Fibroblast of lung (primary cell): ENCODE measurements around the gene LINC00237. TPM values are rescaled to one million over a fixed set of nuclear protein-coding genes. Genes with fewer than 3 reads are reported as not detected.

Experiments used
- DNase-seq, 2 donors: peaks; one replicate each; pipeline versions ENCODE4 v3.0.0 to v3.0.0-alpha.2; 2010; ENCODE audit warnings: low read depth in 2 of 2
- H2AFZ ChIP-seq: 2 replicates; pipeline ENCODE4 v1.5.1; 2012; ENCODE audit warnings: low read length, control low read depth, inconsistent platforms
- H3K27ac ChIP-seq: 2 replicates; pipeline ENCODE4 v1.5.1; 2011; ENCODE audit warnings: low read length, control low read depth; ENCODE audit not compliant: insufficient read depth
- H3K27me3 ChIP-seq: 2 replicates; pipeline ENCODE4 v1.5.1; 2011; ENCODE audit warnings: mild to moderate bottlenecking, low read length; ENCODE audit not compliant: control insufficient read depth, insufficient read depth
- H3K36me3 ChIP-seq: 2 replicates; pipeline ENCODE4 v1.5.1; 2011; ENCODE audit warnings: low read length; ENCODE audit not compliant: control insufficient read depth, insufficient read depth
- H3K4me1 ChIP-seq: 2 replicates; pipeline ENCODE4 v1.5.1; 2011; ENCODE audit warnings: low read length; ENCODE audit not compliant: control insufficient read depth, insufficient read depth; ENCODE audit errors: extremely low read depth
- H3K4me2 ChIP-seq: 2 replicates; pipeline ENCODE4 v1.5.1; 2011; ENCODE audit warnings: low read length, control low read depth; ENCODE audit not compliant: insufficient read depth; ENCODE audit errors: extremely low read depth
- H3K4me3 ChIP-seq, 4 experiments: fragments of 200-600 bp in 1 of 4; sonication (generic) in 1 of 4; replicated peaks in 1 of 4; 2 replicates each; pipeline ENCODE4 v1.5.1; 2011 to 2016; ENCODE audit warnings: low read length in 4 of 4, low read depth in 3 of 4, mild to moderate bottlenecking in 3 of 4, control low read depth in 2 of 4, inconsistent platforms in 1 of 4, mixed read lengths in 1 of 4; ENCODE audit not compliant: insufficient read depth in 1 of 4; ENCODE audit errors: control extremely low read depth in 1 of 4
- H3K79me2 ChIP-seq: 2 replicates; pipeline ENCODE4 v1.5.1; 2012; ENCODE audit warnings: mild to moderate bottlenecking, low read length, inconsistent platforms; ENCODE audit not compliant: control insufficient read depth, insufficient read depth
- H3K9ac ChIP-seq: 2 replicates; pipeline ENCODE4 v1.5.1; 2011; ENCODE audit warnings: mild to moderate bottlenecking, low read length, control low read depth; ENCODE audit not compliant: insufficient read depth
- H3K9me3 ChIP-seq: 2 replicates; pipeline ENCODE4 v1.5.1; 2012; ENCODE audit warnings: low read depth, low read length; ENCODE audit not compliant: control insufficient read depth, insufficient read depth
- H4K20me1 ChIP-seq: 2 replicates; pipeline ENCODE4 v1.5.1; 2011; ENCODE audit warnings: low read length; ENCODE audit not compliant: control insufficient read depth, insufficient read depth; ENCODE audit errors: extremely low read depth
- EZH2 ChIP-seq: IDR thresholded peaks from 2 replicates; pipeline ENCODE4 v1.5.1; 2012; ENCODE audit warnings: low read length, control low read depth, mild to moderate bottlenecking; ENCODE audit errors: missing control alignments
- polyA plus RNA-seq, 2 donors: library from polyadenylated mRNA; depleted of rRNA in 1 of 2; stranded (reverse) in 1 of 2; unstranded in 1 of 2; fragments of >200 nt; gene quantifications; 2 replicates each; pipeline ENCODE4 v1.2.1, GENCODE V29; 2011 to 2012; ENCODE audit warnings: missing spikeins in 1 of 2
- total RNA-seq: library from RNA; depleted of rRNA; stranded (reverse); fragments of >200 nt; gene quantifications from 2 replicates; pipeline ENCODE4 v1.2.1, GENCODE V29; 2014
- TF ChIP-seq, protein P1 (sequence below), 2 donors: IDR thresholded peaks in 1 of 2; conservative IDR thresholded peaks in 1 of 2; 1 replicate in 1 of 2; 2 replicates in 1 of 2; pipeline ENCODE4 v1.5.1; 2011 to 2012; ENCODE audit warnings: low read length in 2 of 2, control low read depth in 1 of 2, inconsistent platforms in 1 of 2, low read depth in 1 of 2, mild to moderate bottlenecking in 1 of 2

The LINC00237 gene
- total and polyA plus RNA-seq, 2 donors (not counting 1 experiment from before 2014, with no cell fraction given), result not detected

GRCh38 chr20:21067255-21067654 is 38.9 kb downstream of the LINC00237 start:
- Histone ChIP-seq H3K36me3 (no peaks in the 10 kb centered on the region), H3K27me3 (no peaks in the 10 kb centered on the region), H3K4me1 (no peaks in the 10 kb centered on the region), H3K4me3 (no peak overlapping the region), H3K4me2 (no peak overlapping the region), H3K79me2 (no peaks in the 10 kb centered on the region), H3K9me3 (no peaks in the 10 kb centered on the region), H3K27ac (no peak overlapping the region), H3K9ac (no peak overlapping the region), H2AFZ (no peak overlapping the region), H4K20me1 (no peaks in the 10 kb centered on the region)
- TF ChIP-seq, protein P1, sequence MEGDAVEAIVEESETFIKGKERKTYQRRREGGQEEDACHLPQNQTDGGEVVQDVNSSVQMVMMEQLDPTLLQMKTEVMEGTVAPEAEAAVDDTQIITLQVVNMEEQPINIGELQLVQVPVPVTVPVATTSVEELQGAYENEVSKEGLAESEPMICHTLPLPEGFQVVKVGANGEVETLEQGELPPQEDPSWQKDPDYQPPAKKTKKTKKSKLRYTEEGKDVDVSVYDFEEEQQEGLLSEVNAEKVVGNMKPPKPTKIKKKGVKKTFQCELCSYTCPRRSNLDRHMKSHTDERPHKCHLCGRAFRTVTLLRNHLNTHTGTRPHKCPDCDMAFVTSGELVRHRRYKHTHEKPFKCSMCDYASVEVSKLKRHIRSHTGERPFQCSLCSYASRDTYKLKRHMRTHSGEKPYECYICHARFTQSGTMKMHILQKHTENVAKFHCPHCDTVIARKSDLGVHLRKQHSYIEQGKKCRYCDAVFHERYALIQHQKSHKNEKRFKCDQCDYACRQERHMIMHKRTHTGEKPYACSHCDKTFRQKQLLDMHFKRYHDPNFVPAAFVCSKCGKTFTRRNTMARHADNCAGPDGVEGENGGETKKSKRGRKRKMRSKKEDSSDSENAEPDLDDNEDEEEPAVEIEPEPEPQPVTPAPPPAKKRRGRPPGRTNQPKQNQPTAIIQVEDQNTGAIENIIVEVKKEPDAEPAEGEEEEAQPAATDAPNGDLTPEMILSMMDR (conservative IDR thresholded peaks at IDR 0.05 in 1 of 2, IDR thresholded peaks at IDR 0.05 in 1 of 2; ENCODE audit: low read depth in 1 of 2, low read length in 2 of 2), result no peak
- TF ChIP-seq EZH2, result no peak
- DNase-seq, result no peak

DNA sequence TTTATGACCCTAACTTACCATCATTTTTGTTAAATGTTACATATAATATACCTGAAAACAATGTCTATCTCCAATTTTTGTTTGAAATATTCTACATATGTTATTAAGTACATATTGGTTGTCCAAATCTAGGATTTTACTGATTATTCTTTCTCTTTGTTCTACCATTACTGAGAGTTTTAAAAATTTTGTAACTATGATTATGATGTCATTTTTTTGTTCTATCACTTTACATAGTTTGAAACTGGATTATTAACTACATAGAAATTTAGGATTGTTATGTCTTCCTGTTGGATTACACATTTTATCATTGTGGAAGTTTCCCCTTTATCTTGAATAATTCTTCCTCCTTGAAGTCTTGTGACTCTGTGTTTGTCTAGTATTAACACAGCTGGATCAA is 41.2 kb downstream of the LINC00237 start:
- Histone ChIP-seq H3K9me3 (no peaks in the 10 kb centered on the region), H3K4me1 (no peaks in the 10 kb centered on the region), H2AFZ (no peak overlapping the region), H3K27ac (no peak overlapping the region), H3K9ac (no peak overlapping the region), H3K4me2 (no peak overlapping the region), H3K36me3 (no peaks in the 10 kb centered on the region), H3K4me3 (no peak overlapping the region), H3K79me2 (no peaks in the 10 kb centered on the region), H3K27me3 (no peaks in the 10 kb centered on the region), H4K20me1 (no peaks in the 10 kb centered on the region)
- no peak for TF ChIP-seq EZH2
- TF ChIP-seq, protein P1 (conservative IDR thresholded peaks at IDR 0.05 in 1 of 2, IDR thresholded peaks at IDR 0.05 in 1 of 2; ENCODE audit: low read depth in 1 of 2, low read length in 2 of 2), result no peak
- no peak for DNase-seq

DNA sequence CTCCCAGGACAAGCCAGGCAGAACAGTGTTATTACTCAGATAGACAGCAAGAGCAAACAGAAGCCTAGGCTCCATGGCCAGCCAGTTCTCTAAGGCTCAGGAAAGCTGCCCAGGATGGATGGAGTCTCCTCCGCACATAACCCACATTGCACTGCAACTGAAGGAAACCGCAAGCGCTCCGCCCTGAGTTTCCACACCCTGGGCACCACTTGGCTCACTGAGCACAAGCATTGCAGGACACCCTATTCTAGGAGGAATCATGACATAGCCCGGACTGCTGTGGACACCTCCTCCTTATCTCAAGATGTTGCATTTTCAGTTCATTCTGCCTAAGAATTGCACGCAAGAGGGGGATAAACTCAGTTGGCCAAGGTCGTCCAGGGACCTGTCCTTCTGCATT is 42.9 kb downstream of the LINC00237 start:
- no peak overlapping the region for H3K4me2 ChIP-seq
- H3K36me3 ChIP-seq, result no peaks in the 10 kb centered on the region
- no peak for DNase-seq
- no peaks in the 10 kb centered on the region for H3K27me3 ChIP-seq
- H3K4me1 ChIP-seq, result no peaks in the 10 kb centered on the region
- no peak overlapping the region for H2AFZ ChIP-seq
- no peak overlapping the region for H3K4me3 ChIP-seq
- H3K79me2 ChIP-seq, result no peaks in the 10 kb centered on the region
- TF ChIP-seq, protein P1 (conservative IDR thresholded peaks at IDR 0.05 in 1 of 2, IDR thresholded peaks at IDR 0.05 in 1 of 2; ENCODE audit: low read depth in 1 of 2, low read length in 2 of 2), result no peak
- TF ChIP-seq EZH2, result no peak
- no peaks in the 10 kb centered on the region for H4K20me1 ChIP-seq
- H3K27ac ChIP-seq, result no peak overlapping the region
- no peak overlapping the region for H3K9ac ChIP-seq
- no peaks in the 10 kb centered on the region for H3K9me3 ChIP-seq
